Neural cell (in vitro differentiated cells): ENCODE measurements around the gene EHMT2.

ENCODE experiments used
- EP300 ChIP-seq: fragments of 450-650 bp; conservative IDR thresholded peaks from 2 replicates; pipeline ENCODE4 v1.6.1; 2014; ENCODE audit warnings: antibody characterized with exemption, mild to moderate bottlenecking, moderate library complexity; ENCODE audit not compliant: poor library complexity, severe bottlenecking
- EZH2 ChIP-seq: fragments of 200-600, 300-800 bp; shearing (Covaris generic), sonication (generic); IDR thresholded peaks from 2 replicates; pipeline ENCODE4 v1.6.1; 2014; ENCODE audit warnings: antibody characterized with exemption, low read length, borderline replicate concordance, mild to moderate bottlenecking; ENCODE audit not compliant: insufficient read depth, poor library complexity, severe bottlenecking
- MXI1 ChIP-seq: fragments of 450-650 bp; conservative IDR thresholded peaks from 2 replicates; pipeline ENCODE4 v1.6.1; 2014; ENCODE audit warnings: antibody characterized with exemption, mild to moderate bottlenecking; ENCODE audit not compliant: poor library complexity, severe bottlenecking
- POLR2AphosphoS5 ChIP-seq: IDR thresholded peaks from 2 replicates; pipeline ENCODE4 v1.6.1; 2012
- RAD21 ChIP-seq: fragments of 450-650 bp; conservative IDR thresholded peaks from 2 replicates; pipeline ENCODE4 v1.6.1; 2014; ENCODE audit warnings: antibody characterized with exemption, mild to moderate bottlenecking, moderate library complexity
- REST ChIP-seq: IDR thresholded peaks from 2 replicates; pipeline ENCODE4 v1.6.1; 2012; ENCODE audit warnings: borderline replicate concordance
- SMC3 ChIP-seq: fragments of 450-650 bp; conservative IDR thresholded peaks from 2 replicates; pipeline ENCODE4 v1.6.1; 2014; ENCODE audit warnings: antibody characterized with exemption, mild to moderate bottlenecking, moderate library complexity; ENCODE audit not compliant: poor library complexity
- TAF1 ChIP-seq: IDR thresholded peaks from 2 replicates; pipeline ENCODE4 v1.6.1; 2012; ENCODE audit warnings: low read depth
- TF ChIP-seq, protein P1 (sequence below): fragments of 450-650 bp; IDR thresholded peaks from 2 replicates; pipeline ENCODE4 v1.5.1; 2014; ENCODE audit warnings: antibody characterized with exemption, mild to moderate bottlenecking, moderate library complexity; ENCODE audit not compliant: poor library complexity, severe bottlenecking

GRCh38 chr6:31882344-31882743 is 15.2 kb downstream of the EHMT2 start:
- TF ChIP-seq, protein P1, sequence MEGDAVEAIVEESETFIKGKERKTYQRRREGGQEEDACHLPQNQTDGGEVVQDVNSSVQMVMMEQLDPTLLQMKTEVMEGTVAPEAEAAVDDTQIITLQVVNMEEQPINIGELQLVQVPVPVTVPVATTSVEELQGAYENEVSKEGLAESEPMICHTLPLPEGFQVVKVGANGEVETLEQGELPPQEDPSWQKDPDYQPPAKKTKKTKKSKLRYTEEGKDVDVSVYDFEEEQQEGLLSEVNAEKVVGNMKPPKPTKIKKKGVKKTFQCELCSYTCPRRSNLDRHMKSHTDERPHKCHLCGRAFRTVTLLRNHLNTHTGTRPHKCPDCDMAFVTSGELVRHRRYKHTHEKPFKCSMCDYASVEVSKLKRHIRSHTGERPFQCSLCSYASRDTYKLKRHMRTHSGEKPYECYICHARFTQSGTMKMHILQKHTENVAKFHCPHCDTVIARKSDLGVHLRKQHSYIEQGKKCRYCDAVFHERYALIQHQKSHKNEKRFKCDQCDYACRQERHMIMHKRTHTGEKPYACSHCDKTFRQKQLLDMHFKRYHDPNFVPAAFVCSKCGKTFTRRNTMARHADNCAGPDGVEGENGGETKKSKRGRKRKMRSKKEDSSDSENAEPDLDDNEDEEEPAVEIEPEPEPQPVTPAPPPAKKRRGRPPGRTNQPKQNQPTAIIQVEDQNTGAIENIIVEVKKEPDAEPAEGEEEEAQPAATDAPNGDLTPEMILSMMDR: no peak
- TF ChIP-seq TAF1 (no peak), EZH2 (no peak), POLR2AphosphoS5 (no peak), EP300 (no peak), RAD21 (no peak), REST (no peak), MXI1 (no peak), SMC3 (no peak)
